GM19467 (cell line): ENCODE results near the gene CATSPERD.
"Not testable (repeated sequence)": the region's sequence is repeated elsewhere in the genome, so short reads cannot be mapped to it uniquely, and the experiment has no call there.

Experiments
- ATAC-seq: cut with Tn5 transposase; IDR thresholded peaks from one replicate; pipeline ENCODE4 v1.9.1; 2021; ENCODE audit warnings: mild to moderate bottlenecking, moderate library complexity; ENCODE audit not compliant: unreplicated experiment

The CATSPERD gene

GRCh38 chr19:5697022-5697889 lies 23.2 kb upstream of the CATSPERD start:
- ATAC-seq, result no peak

- no peak for ATAC-seq
Measured at GRCh38 chr19:5697890-5698634, 22.4 kb upstream of the CATSPERD start.

GRCh38 chr19:5698635-5699422 lies 21.6 kb upstream of the CATSPERD start:
- no peak for ATAC-seq

- ATAC-seq, result no peak
Measured at GRCh38 chr19:5700455-5701092, 19.9 kb upstream of the CATSPERD start.

GRCh38 chr19:5702053-5702410 lies 18.4 kb upstream of the CATSPERD start:
- not testable (repeated sequence) for ATAC-seq

GRCh38 chr19:5703819-5704818 lies 16.3 kb upstream of the CATSPERD start:
- ATAC-seq, result no peak

GRCh38 chr19:5705552-5705951 lies 14.9 kb upstream of the CATSPERD start:
- no peak for ATAC-seq

GRCh38 chr19:5706876-5707573 lies 13.4 kb upstream of the CATSPERD start:
- ATAC-seq, result no peak

- no peak for ATAC-seq
Measured at GRCh38 chr19:5707576-5708575, 12.6 kb upstream of the CATSPERD start.

- ATAC-seq, result no peak
Measured at GRCh38 chr19:5711025-5711424, 9.4 kb upstream of the CATSPERD start.

GRCh38 chr19:5711713-5712161 lies 8.7 kb upstream of the CATSPERD start:
- ATAC-seq, result no peak

- ATAC-seq, result no peak
Measured at GRCh38 chr19:5713228-5713627, 7.2 kb upstream of the CATSPERD start.

- ATAC-seq, result no peak
Measured at GRCh38 chr19:5714816-5715215, 5.6 kb upstream of the CATSPERD start.

- no peak for ATAC-seq
Measured at GRCh38 chr19:5717215-5717935, 3.1 kb upstream of the CATSPERD start.

- ATAC-seq, result no peak
Measured at GRCh38 chr19:5718037-5718578, 2.3 kb upstream of the CATSPERD start.

GRCh38 chr19:5718579-5719273 lies 1.7 kb upstream of the CATSPERD start:
- no peak for ATAC-seq
